H9 (cell line): ENCODE measurements around the gene GPR32. TPM values are rescaled to one million over a fixed set of nuclear protein-coding genes. Genes with fewer than 3 reads are reported as not detected.

ENCODE experiments used
- DNase-seq: peaks from one replicate; pipeline ENCODE4 v3.0.0-alpha.2; 2017
- H2AFZ ChIP-seq: one replicate; pipeline ENCODE4 v1.6.1; 2013; ENCODE audit warnings: mild to moderate bottlenecking, low read length, control low read depth, moderate library complexity
- H2AK5ac ChIP-seq: 2 replicates; pipeline ENCODE4 v1.6.1; 2013; ENCODE audit warnings: low read length, control low read depth, mixed read lengths; ENCODE audit not compliant: insufficient read length
- H2BK120ac ChIP-seq: one replicate; pipeline ENCODE4 v1.6.1; 2013; ENCODE audit warnings: low read depth, mild to moderate bottlenecking, low read length, control low read depth, inconsistent platforms; ENCODE audit not compliant: poor library complexity, severe bottlenecking
- H2BK12ac ChIP-seq: 2 replicates; pipeline ENCODE4 v1.6.1; 2013; ENCODE audit warnings: low read length, control low read depth, mixed read lengths, low read depth; ENCODE audit not compliant: insufficient read length
- H2BK15ac ChIP-seq: 2 replicates; pipeline ENCODE4 v1.6.1; 2013; ENCODE audit warnings: low read depth, low read length, control low read depth
- H2BK20ac ChIP-seq: one replicate; pipeline ENCODE4 v1.6.1; 2013; ENCODE audit warnings: low read depth, mild to moderate bottlenecking, low read length, control low read depth, inconsistent platforms; ENCODE audit not compliant: poor library complexity, severe bottlenecking
- H2BK5ac ChIP-seq: 2 replicates; pipeline ENCODE4 v1.6.1; 2013; ENCODE audit warnings: low read length, control low read depth, mixed read lengths; ENCODE audit not compliant: insufficient read length
- H3K14ac ChIP-seq: 2 replicates; pipeline ENCODE4 v1.6.1; 2013; ENCODE audit warnings: low read length, control low read depth; ENCODE audit not compliant: insufficient read depth
- H3K18ac ChIP-seq: 2 replicates; pipeline ENCODE4 v1.6.1; 2013; ENCODE audit warnings: low read depth, mild to moderate bottlenecking, mixed read lengths, low read length, control low read depth; ENCODE audit not compliant: insufficient read length
- H3K23ac ChIP-seq: 2 replicates; pipeline ENCODE4 v1.6.1; 2013; ENCODE audit warnings: low read length, control low read depth, mixed read lengths, low read depth; ENCODE audit not compliant: insufficient read length
- H3K23me2 ChIP-seq: 2 replicates; pipeline ENCODE4 v1.6.1; 2013; ENCODE audit warnings: low read depth, mild to moderate bottlenecking, mixed read lengths, low read length, control low read depth; ENCODE audit not compliant: insufficient read length, poor library complexity, severe bottlenecking
- H3K27ac ChIP-seq: 2 replicates; pipeline ENCODE4 v1.5.1; 2013; ENCODE audit warnings: low read length, control low read depth, mixed read lengths, low read depth; ENCODE audit not compliant: insufficient read length
- H3K27me3 ChIP-seq: 2 replicates; pipeline ENCODE4 v1.6.1; 2013; ENCODE audit warnings: low read length, control low read depth, inconsistent platforms; ENCODE audit not compliant: insufficient read depth
- H3K4ac ChIP-seq: 2 replicates; pipeline ENCODE4 v1.6.1; 2013; ENCODE audit warnings: low read depth, mild to moderate bottlenecking, control low read depth, inconsistent platforms, low read length, moderate library complexity
- H3K4me1 ChIP-seq: 2 replicates; pipeline ENCODE4 v1.6.1; 2013; ENCODE audit warnings: low read length, control low read depth, inconsistent platforms; ENCODE audit not compliant: insufficient read depth
- H3K4me2 ChIP-seq: 2 replicates; pipeline ENCODE4 v1.6.1; 2013; ENCODE audit warnings: low read length, control low read depth, mixed read lengths; ENCODE audit not compliant: insufficient read length, insufficient read depth
- H3K56ac ChIP-seq: 2 replicates; pipeline ENCODE4 v1.6.1; 2013; ENCODE audit warnings: low read depth, mild to moderate bottlenecking, mixed read lengths, low read length, control low read depth; ENCODE audit not compliant: insufficient read length
- H3K79me1 ChIP-seq: 2 replicates; pipeline ENCODE4 v1.6.1; 2013; ENCODE audit warnings: low read depth, mild to moderate bottlenecking, moderate library complexity, low read length, control low read depth, inconsistent platforms; ENCODE audit not compliant: insufficient read depth, poor library complexity, severe bottlenecking
- H3K79me2 ChIP-seq: 2 replicates; pipeline ENCODE4 v1.6.1; 2013; ENCODE audit warnings: low read length, control low read depth, inconsistent platforms; ENCODE audit not compliant: insufficient read depth
- H3K9ac ChIP-seq: 2 replicates; pipeline ENCODE4 v1.6.1; 2013; ENCODE audit warnings: low read length, control low read depth, mixed read lengths; ENCODE audit not compliant: insufficient read length; ENCODE audit errors: extremely low read depth
- H3K9me3 ChIP-seq: one replicate; pipeline ENCODE4 v1.6.1; 2013; ENCODE audit warnings: low read depth, low read length, inconsistent platforms; ENCODE audit not compliant: control insufficient read depth
- H3T11ph ChIP-seq: one replicate; pipeline ENCODE4 v1.6.1; 2013; ENCODE audit warnings: mild to moderate bottlenecking, low read length, control low read depth, inconsistent platforms
- H4K20me1 ChIP-seq: one replicate; pipeline ENCODE4 v1.6.1; 2013; ENCODE audit not compliant: control insufficient read depth, insufficient read length, insufficient read depth
- H4K5ac ChIP-seq: 2 replicates; pipeline ENCODE4 v1.6.1; 2013; ENCODE audit warnings: low read depth, mild to moderate bottlenecking, mixed read lengths, low read length, control low read depth; ENCODE audit not compliant: insufficient read length
- H4K8ac ChIP-seq: replicated peaks from 2 replicates; pipeline ENCODE4 v1.6.1; 2013; ENCODE audit warnings: low read length, control low read depth, mixed read lengths, low read depth; ENCODE audit not compliant: insufficient read length
- H4K91ac ChIP-seq: 2 replicates; pipeline ENCODE4 v1.6.1; 2013; ENCODE audit warnings: low read depth, mild to moderate bottlenecking, moderate library complexity, mixed read lengths, low read length, control low read depth; ENCODE audit not compliant: insufficient read length
- H3K27ac Mint-ChIP-seq, 3 experiments: 2 replicates in 2 of 3; 3 replicates in 1 of 3; pipeline ENCODE4 v1.8.0; 2020 to 2021; ENCODE audit warnings: mixed read lengths in 3 of 3, mild to moderate bottlenecking in 1 of 3, moderate library complexity in 1 of 3
- H3K27me3 Mint-ChIP-seq: 2 replicates; pipeline ENCODE4 v1.8.0; 2021; ENCODE audit warnings: low read depth, mild to moderate bottlenecking, moderate library complexity, mixed read lengths
- H3K36me3 Mint-ChIP-seq, 3 experiments: 2 replicates in 2 of 3; 3 replicates in 1 of 3; pipeline ENCODE4 v1.8.0; 2020 to 2021; ENCODE audit warnings: low read depth in 3 of 3, mixed read lengths in 3 of 3; ENCODE audit not compliant: insufficient read depth in 1 of 3
- H3K4me1 Mint-ChIP-seq, 2 experiments: 2 replicates each; pipeline ENCODE4 v1.8.0; 2020; ENCODE audit warnings: mixed read lengths in 2 of 2
- H3K4me3 Mint-ChIP-seq, 2 experiments: 2 replicates in 1 of 2; 3 replicates in 1 of 2; pipeline ENCODE4 v1.8.0; 2020 to 2021; ENCODE audit warnings: mild to moderate bottlenecking in 2 of 2, mixed read lengths in 2 of 2, moderate library complexity in 1 of 2
- H3K9me3 Mint-ChIP-seq, 2 experiments: 2 replicates in 1 of 2; 3 replicates in 1 of 2; pipeline ENCODE4 v1.8.0; 2020; ENCODE audit warnings: mild to moderate bottlenecking in 2 of 2, mixed read lengths in 2 of 2, moderate library complexity in 1 of 2
- CTCF ChIP-seq: fragments of 200-600 bp; sonication (generic); conservative IDR thresholded peaks from 3 replicates; pipeline ENCODE4 v1.8.0; 2021; ENCODE audit warnings: antibody characterized with exemption, mild to moderate bottlenecking
- WGBS: extraction: QIAGEN DNeasy Blood & Tissue Kit; methylation state at CpG from one replicate; pipeline ENCODE4 v1.1.7; 2013; ENCODE audit warnings: missing lambda C conversion rate, low lambda C conversion rate, mixed read lengths; ENCODE audit not compliant: insufficient read length; ENCODE audit errors: extremely low coverage; 5-methylcytosine and 5-hydroxymethylcytosine counted together
- total RNA-seq: library from RNA; stranded (reverse); gene quantifications from 2 replicates; pipeline ENCODE4 v1.2.1, GENCODE V29; 2021

Gene GPR32
- total RNA-seq, 1 experiment from 2014 or later: not detected

DNA sequence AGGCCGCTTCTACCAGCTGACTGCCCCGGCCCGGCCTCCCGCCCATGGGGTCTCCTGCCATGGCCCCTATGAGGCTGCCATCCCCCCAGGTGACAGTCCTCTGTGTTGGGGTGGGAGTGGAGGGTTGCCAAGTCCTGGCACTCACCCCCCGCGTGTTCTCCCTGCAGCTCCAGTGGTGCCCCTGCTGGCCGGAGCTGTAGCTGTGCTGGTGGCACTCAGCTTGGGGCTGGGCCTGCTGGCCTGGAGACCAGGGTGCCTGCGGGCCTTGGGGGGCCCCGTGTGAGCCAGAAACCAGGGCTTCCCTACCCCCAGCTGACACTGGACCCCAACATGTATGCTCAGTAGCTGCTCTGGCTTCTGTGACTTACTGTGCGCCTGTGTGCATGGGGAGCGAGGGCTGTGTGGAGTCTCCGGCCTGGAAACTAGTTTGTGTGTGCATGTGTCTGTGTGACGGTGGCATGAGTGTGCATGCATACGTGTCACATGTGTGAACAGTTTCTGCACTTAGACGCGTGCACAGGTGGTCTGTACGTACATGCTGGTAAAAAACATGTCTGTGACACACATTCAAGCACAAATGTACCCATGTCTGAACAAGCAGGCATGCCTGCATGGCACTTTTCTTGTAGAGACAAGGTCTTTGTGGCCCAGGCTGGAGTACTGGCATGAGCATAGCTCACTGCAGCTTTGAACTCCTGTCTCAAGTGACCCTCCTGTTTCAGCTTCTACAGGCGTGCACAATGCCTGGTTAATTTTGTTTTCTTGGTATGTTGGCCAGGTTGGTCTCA, 24.8 kb downstream of the GPR32 start:
- peak overlapping the region; percentile 66 to 76 (median 76); a peak in 4 of 7 replicates for H3K27ac Mint-ChIP-seq
- Histone ChIP-seq H2AK5ac (no peak overlapping the region), H3K14ac (no peak overlapping the region), H2AFZ (no peak overlapping the region), H2BK12ac (no peak overlapping the region), H3K27me3 (no peaks in the 10 kb centered on the region), H2BK15ac (no peak overlapping the region), H3K9me3 (no peaks in the 10 kb centered on the region), H3K4ac (no peak overlapping the region), H3K56ac (no peak overlapping the region), H2BK120ac (no peak overlapping the region), H4K91ac (no peak overlapping the region), H3K4me2 (no peak overlapping the region), H2BK20ac (no peak overlapping the region), H3K23ac (no peak overlapping the region), H2BK5ac (no peak overlapping the region), H4K8ac (no peak overlapping the region), H4K5ac (peak overlapping the region; percentile 17), H3K27ac (no peak overlapping the region), H3K18ac (no peak overlapping the region), H3K79me1 (peaks cover under 1% of the 10 kb centered on the region), H3K9ac (no peak overlapping the region), H4K20me1 (peaks cover 4% of the 10 kb centered on the region), H3K23me2 (no peaks in the 10 kb centered on the region), H3K79me2 (no peaks in the 10 kb centered on the region), H3K4me1 (no peaks in the 10 kb centered on the region), H3T11ph (no peak overlapping the region)
- no peaks in the 10 kb centered on the region for H3K9me3 Mint-ChIP-seq
- TF ChIP-seq CTCF: peak; percentile 57
- peaks cover 14 to 49% (median 32%) of the 10 kb centered on the region in 3 experiments; a peak in 6 of 7 replicates for H3K36me3 Mint-ChIP-seq
- no peak for DNase-seq
- WGBS: no CpG with 5 or more reads among the region's 18 CpGs
- peaks cover 7% of the 10 kb centered on the region for H3K27me3 Mint-ChIP-seq
- H3K4me1 Mint-ChIP-seq: peaks cover 9 to 12% of the 10 kb centered on the region in 2 experiments
- peak overlapping the region in 1 of 2 experiments; percentile 44; a peak in 1 of 5 replicates for H3K4me3 Mint-ChIP-seq
